GM10248 (cell line): Measurements from ENCODE around the gene SUCO.

Experiments used
- CTCF ChIA-PET: fragments of 300-600 bp; sonication (Branson Sonifier 250); formaldehyde crosslinking; extraction: SDS; loops from one replicate; lab custom pipeline; 2021; ENCODE audit warnings: antibody characterized with exemption; lab: Yijun Ruan, JAX
- POLR2A ChIA-PET: fragments of 350-650 bp; sonication (Branson Sonifier 250); formaldehyde crosslinking; extraction: SDS; loops from one replicate; lab custom pipeline; 2020; ENCODE audit warnings: antibody characterized with exemption; lab: Yijun Ruan, JAX
- DNase-seq: peaks from one replicate; pipeline ENCODE4 v3.0.0; 2012; ENCODE audit errors: extremely low spot score
- TF ChIP-seq, protein P1 (sequence below): IDR thresholded peaks from 2 replicates; pipeline ENCODE4 v1.5.1; 2012; ENCODE audit warnings: mild to moderate bottlenecking, low read depth; ENCODE audit errors: extremely low read depth, missing control alignments, control extremely low read depth

The SUCO gene

DNA sequence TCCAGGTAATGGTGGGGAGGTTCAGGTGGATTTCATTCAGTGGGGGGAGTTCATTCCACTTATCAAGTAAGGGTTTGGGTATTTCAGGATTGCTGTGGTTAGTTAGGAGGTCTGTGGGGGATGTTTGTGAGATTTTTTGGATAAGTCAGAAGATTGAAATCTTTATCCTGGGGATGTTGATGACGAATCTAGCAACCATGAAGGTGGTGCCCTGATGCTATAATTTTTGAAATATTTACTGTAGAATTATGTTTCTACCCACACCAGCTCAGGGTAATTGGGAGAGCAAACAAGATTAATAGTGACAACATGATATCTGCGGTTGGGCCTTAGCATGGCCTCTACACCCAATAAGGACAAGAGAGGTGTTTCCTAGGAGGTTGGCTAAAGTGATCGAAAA, 28.3 kb downstream of the SUCO start:
- CTCF ChIA-PET, result interaction anchor here (1.6 kb wide), 1 partner anchor 9 kb away, joined by 3 read pairs; no protein-coding TSS in a partner anchor
- POLR2A ChIA-PET, result no interaction called here
- DNase-seq, result no peak
- TF ChIP-seq, protein P1, sequence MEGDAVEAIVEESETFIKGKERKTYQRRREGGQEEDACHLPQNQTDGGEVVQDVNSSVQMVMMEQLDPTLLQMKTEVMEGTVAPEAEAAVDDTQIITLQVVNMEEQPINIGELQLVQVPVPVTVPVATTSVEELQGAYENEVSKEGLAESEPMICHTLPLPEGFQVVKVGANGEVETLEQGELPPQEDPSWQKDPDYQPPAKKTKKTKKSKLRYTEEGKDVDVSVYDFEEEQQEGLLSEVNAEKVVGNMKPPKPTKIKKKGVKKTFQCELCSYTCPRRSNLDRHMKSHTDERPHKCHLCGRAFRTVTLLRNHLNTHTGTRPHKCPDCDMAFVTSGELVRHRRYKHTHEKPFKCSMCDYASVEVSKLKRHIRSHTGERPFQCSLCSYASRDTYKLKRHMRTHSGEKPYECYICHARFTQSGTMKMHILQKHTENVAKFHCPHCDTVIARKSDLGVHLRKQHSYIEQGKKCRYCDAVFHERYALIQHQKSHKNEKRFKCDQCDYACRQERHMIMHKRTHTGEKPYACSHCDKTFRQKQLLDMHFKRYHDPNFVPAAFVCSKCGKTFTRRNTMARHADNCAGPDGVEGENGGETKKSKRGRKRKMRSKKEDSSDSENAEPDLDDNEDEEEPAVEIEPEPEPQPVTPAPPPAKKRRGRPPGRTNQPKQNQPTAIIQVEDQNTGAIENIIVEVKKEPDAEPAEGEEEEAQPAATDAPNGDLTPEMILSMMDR, result no peak

DNA sequence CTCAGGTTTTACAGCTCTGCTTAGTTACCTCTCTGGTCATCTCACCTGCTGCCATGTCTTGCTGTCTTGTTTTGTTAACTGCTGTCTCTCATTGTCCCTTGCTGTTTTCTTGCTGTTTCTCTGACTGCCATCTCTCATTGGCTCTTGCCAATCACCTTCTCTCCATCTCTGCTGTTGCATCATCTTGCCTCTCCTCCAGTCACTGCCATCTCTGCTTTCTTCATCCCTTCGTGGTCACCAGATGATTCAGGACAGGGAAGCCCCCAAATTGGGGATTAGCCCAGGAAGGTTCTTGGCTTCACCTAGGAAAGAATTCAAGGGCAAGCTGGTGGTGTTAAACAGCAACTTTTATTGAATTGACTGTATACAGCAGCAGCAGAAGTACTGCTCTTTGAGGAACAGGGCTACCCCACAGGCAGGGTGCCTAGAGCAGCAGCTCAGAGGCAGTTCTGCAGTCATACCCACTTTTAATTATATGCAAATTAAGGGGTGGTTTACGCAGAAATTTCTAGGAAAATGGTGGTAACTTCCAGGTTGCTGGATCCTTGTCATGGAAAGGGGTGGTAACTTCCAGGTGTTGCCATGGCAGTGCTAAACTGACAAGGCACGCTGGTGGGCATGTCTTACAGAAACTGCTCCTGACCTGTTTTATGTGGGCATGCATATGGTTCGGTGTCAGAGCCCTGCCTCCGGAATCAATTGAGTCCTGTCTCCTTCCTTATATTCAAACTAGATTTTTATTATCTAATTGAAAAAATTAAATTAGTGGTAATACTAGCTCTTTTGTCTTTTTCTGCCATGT, 33.4 kb downstream of the SUCO start:
- ChIA-PET POLR2A (no interaction called here), CTCF (interaction anchor here (1.4 kb wide), 1 partner anchor 31 kb away, joined by 3 read pairs; no protein-coding TSS in a partner anchor)
- TF ChIP-seq, protein P1, result no peak
- DNase-seq, result no peak

DNA sequence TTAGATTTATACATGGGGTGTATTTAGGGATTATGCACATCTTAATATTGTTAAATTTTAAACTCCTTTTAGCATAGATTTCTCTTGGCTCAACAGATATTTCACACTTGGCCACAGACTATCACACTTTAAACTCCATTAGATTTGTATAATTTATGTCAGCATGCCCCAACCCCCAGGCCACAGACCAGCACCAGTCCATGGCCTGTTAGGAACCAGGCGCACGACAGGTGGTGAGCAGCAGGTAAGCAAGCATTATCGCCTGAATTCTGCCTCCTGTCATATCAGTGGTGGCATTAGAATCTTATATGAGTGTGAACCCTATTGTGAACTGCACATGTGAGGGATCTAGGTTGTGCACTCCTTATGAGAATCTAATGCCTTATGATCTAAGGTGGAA, 34.8 kb downstream of the SUCO start:
- TF ChIP-seq, protein P1, result no peak
- POLR2A ChIA-PET, result no interaction called here
- CTCF ChIA-PET, result interaction anchor here (1.2 kb wide), 1 partner anchor 25 kb away, joined by 3 read pairs; no protein-coding TSS in a partner anchor
- no peak for DNase-seq

DNA sequence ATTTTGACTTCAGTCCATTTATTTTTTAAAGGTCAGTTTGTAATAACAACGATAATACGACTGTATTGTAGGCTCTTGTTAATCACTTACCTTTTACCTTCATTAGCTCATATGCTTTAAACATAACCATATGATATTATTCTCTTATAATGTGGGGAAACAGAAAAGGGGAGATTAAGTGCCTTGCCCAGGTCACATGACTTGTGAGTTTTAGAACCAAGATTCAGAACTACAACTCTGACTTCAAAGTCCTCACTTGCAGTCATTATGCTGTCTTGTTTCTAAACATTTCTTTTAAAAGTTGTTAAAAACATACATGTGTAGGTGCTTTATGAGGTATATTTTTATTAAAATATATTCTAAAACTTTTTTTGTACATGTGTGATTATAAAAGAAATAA, 41.1 kb downstream of the SUCO start:
- ChIA-PET POLR2A (no interaction called here), CTCF (interaction anchor here (1.5 kb wide), 1 partner anchor 12 kb away, joined by 3 read pairs; no protein-coding TSS in a partner anchor)
- TF ChIP-seq, protein P1, result no peak
- DNase-seq, result no peak

DNA sequence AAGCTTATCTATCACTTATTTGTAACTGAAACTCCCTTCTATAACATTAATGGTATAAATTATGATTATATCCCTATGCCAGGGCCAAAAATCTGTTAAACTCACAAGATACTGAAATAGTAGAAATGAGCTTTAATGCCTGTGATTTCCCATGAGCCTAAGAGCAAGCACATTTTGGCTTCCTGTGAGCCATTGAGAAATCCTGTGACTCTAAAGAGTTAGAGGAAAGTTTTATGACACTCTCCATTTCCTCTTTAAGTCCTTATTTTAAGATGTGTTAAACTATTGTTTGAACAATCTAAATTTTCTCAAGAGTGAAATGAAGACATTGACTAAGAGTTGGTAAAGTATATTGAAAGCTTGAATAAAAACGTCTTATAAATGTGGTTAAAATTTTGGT, 45.6 kb downstream of the SUCO start:
- TF ChIP-seq, protein P1, result no peak
- ChIA-PET POLR2A (no interaction called here), CTCF (interaction anchor here (1.4 kb wide), 1 partner anchor 339 kb away, joined by 3 read pairs; no protein-coding TSS in a partner anchor)
- no peak for DNase-seq

DNA sequence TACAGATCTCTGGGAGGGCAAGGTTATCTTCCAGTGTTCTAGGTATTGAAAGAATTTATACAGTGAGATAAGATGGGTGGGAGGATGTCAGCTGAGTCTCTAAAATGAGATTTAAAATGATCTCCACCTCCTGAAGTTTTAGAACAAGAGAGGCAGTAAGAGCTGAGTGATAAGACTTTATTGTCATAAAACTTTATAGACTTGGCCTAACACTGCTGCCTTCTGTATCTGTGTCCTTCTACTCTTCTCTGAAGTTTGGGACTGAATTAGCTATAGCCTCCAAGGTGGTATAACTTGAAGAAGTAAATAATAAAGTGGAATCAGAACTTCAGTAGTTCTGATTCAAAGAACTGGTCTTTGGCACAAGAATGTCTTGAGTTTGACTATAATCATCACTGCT, 48.3 kb downstream of the SUCO start:
- POLR2A ChIA-PET, result no interaction called here
- CTCF ChIA-PET, result no interaction called here
- TF ChIP-seq, protein P1, result no peak
- DNase-seq, result no peak
